ENCODE data around the gene ZNF277. TPM values are rescaled to one million over a fixed set of nuclear protein-coding genes. Genes with fewer than 3 reads are reported as not detected.

ZNF277 gene
- total RNA-seq, 2 experiments from 2014 or later: 14.8 to 15.6 TPM

- ATAC-seq (no peak), DNase-seq (no peak)
- H3K9me3 Mint-ChIP-seq (ENCODE audit: insufficient read depth): no peaks in the 10 kb centered on the region
- H3K36me3 Mint-ChIP-seq (ENCODE audit: low read depth): no peaks in the 10 kb centered on the region
- no peaks in the 10 kb centered on the region for H3K4me1 Mint-ChIP-seq (ENCODE audit: low read depth)
- peaks cover 28% of the 10 kb centered on the region for H3K27me3 Mint-ChIP-seq (ENCODE audit: low read depth)
- H3K27ac Mint-ChIP-seq: no peak overlapping the region
- ChIA-PET CTCF (no interaction called here), POLR2A (no interaction called here)
- H3K4me3 Mint-ChIP-seq: no peak overlapping the region
These were observed 16.8 kb upstream of the ZNF277 start for GRCh38 chr7:112189691-112190090.

GRCh38 chr7:112190120-112190519 lies 16.4 kb upstream of the ZNF277 start:
- no peak for DNase-seq
- no peaks in the 10 kb centered on the region for H3K36me3 Mint-ChIP-seq (ENCODE audit: low read depth)
- H3K4me1 Mint-ChIP-seq (ENCODE audit: low read depth): no peaks in the 10 kb centered on the region
- H3K9me3 Mint-ChIP-seq (ENCODE audit: insufficient read depth): no peaks in the 10 kb centered on the region
- no peak for ATAC-seq
- H3K27ac Mint-ChIP-seq: no peak overlapping the region
- ChIA-PET POLR2A (no interaction called here), CTCF (no interaction called here)
- peaks cover 28% of the 10 kb centered on the region for H3K27me3 Mint-ChIP-seq (ENCODE audit: low read depth)
- H3K4me3 Mint-ChIP-seq: no peak overlapping the region

GRCh38 chr7:112192236-112193154 lies 14.0 kb upstream of the ZNF277 start:
- DNase-seq (no peak), ATAC-seq (no peak)
- no peaks in the 10 kb centered on the region for H3K4me1 Mint-ChIP-seq (ENCODE audit: low read depth)
- no peak overlapping the region for H3K4me3 Mint-ChIP-seq
- peaks cover 26% of the 10 kb centered on the region for H3K27me3 Mint-ChIP-seq (ENCODE audit: low read depth)
- no peaks in the 10 kb centered on the region for H3K9me3 Mint-ChIP-seq (ENCODE audit: insufficient read depth)
- no peaks in the 10 kb centered on the region for H3K36me3 Mint-ChIP-seq (ENCODE audit: low read depth)
- H3K27ac Mint-ChIP-seq: no peak overlapping the region
- ChIA-PET POLR2A (no interaction called here), CTCF (no interaction called here)

- Mint-ChIP-seq H3K27me3 (ENCODE audit: low read depth) (peaks cover 26% of the 10 kb centered on the region), H3K36me3 (ENCODE audit: low read depth) (no peaks in the 10 kb centered on the region), H3K4me3 (no peak overlapping the region)
These were observed 12.5 kb upstream of the ZNF277 start for GRCh38 chr7:112193915-112194502.

GRCh38 chr7:112195717-112196116 lies 10.8 kb upstream of the ZNF277 start:
- DNase-seq (no peak), ATAC-seq (no peak)
- no peaks in the 10 kb centered on the region for H3K9me3 Mint-ChIP-seq (ENCODE audit: insufficient read depth)
- no peaks in the 10 kb centered on the region for H3K4me1 Mint-ChIP-seq (ENCODE audit: low read depth)
- H3K36me3 Mint-ChIP-seq (ENCODE audit: low read depth): no peaks in the 10 kb centered on the region
- POLR2A ChIA-PET: no interaction called here
- peaks cover 30% of the 10 kb centered on the region for H3K27me3 Mint-ChIP-seq (ENCODE audit: low read depth)
- H3K4me3 Mint-ChIP-seq: no peak overlapping the region
- CTCF ChIA-PET: no interaction called here
- H3K27ac Mint-ChIP-seq: no peak overlapping the region

More at GRCh38 chr7:112193915-112194502, 12.5 kb upstream of the ZNF277 start:
- Mint-ChIP-seq H3K9me3 (ENCODE audit: insufficient read depth) (no peaks in the 10 kb centered on the region), H3K27ac (no peak overlapping the region), H3K4me1 (ENCODE audit: low read depth) (no peaks in the 10 kb centered on the region)
- ATAC-seq: no peak
- ChIA-PET POLR2A (no interaction called here), CTCF (no interaction called here)
- DNase-seq: no peak

GRCh38 chr7:112197322-112197721 lies 9.2 kb upstream of the ZNF277 start:
- ChIA-PET POLR2A (no interaction called here), CTCF (no interaction called here)
- no peak overlapping the region for H3K4me3 Mint-ChIP-seq
- H3K36me3 Mint-ChIP-seq (ENCODE audit: low read depth): no peaks in the 10 kb centered on the region
- H3K27ac Mint-ChIP-seq: no peak overlapping the region
- DNase-seq (no peak), ATAC-seq (no peak)
- no peaks in the 10 kb centered on the region for H3K4me1 Mint-ChIP-seq (ENCODE audit: low read depth)
- H3K27me3 Mint-ChIP-seq (ENCODE audit: low read depth): peaks cover 38% of the 10 kb centered on the region
- no peaks in the 10 kb centered on the region for H3K9me3 Mint-ChIP-seq (ENCODE audit: insufficient read depth)

- Mint-ChIP-seq H3K36me3 (ENCODE audit: low read depth) (no peaks in the 10 kb centered on the region), H3K9me3 (ENCODE audit: insufficient read depth) (no peaks in the 10 kb centered on the region), H3K27me3 (ENCODE audit: low read depth) (peaks cover 41% of the 10 kb centered on the region), H3K27ac (no peak overlapping the region), H3K4me1 (ENCODE audit: low read depth) (peaks cover 7% of the 10 kb centered on the region), H3K4me3 (no peak overlapping the region)
- ChIA-PET CTCF (no interaction called here), POLR2A (no interaction called here)
- no peak for DNase-seq
- ATAC-seq: no peak
These were observed 7.3 kb upstream of the ZNF277 start for GRCh38 chr7:112199035-112199655.

GRCh38 chr7:112199672-112200071 lies 6.8 kb upstream of the ZNF277 start:
- ATAC-seq (no peak), DNase-seq (no peak)
- ChIA-PET POLR2A (no interaction called here), CTCF (no interaction called here)
- Mint-ChIP-seq H3K27me3 (ENCODE audit: low read depth) (peaks cover 46% of the 10 kb centered on the region), H3K9me3 (ENCODE audit: insufficient read depth) (no peaks in the 10 kb centered on the region), H3K4me3 (no peak overlapping the region), H3K27ac (no peak overlapping the region), H3K4me1 (ENCODE audit: low read depth) (peaks cover 12% of the 10 kb centered on the region), H3K36me3 (ENCODE audit: low read depth) (no peaks in the 10 kb centered on the region)

- H3K27ac Mint-ChIP-seq: no peak overlapping the region
- DNase-seq: no peak
- H3K4me1 Mint-ChIP-seq (ENCODE audit: low read depth): peaks cover 20% of the 10 kb centered on the region
- no peak overlapping the region for H3K4me3 Mint-ChIP-seq
- no peak for ATAC-seq
- H3K36me3 Mint-ChIP-seq (ENCODE audit: low read depth): no peaks in the 10 kb centered on the region
- H3K27me3 Mint-ChIP-seq (ENCODE audit: low read depth): peaks cover 54% of the 10 kb centered on the region
- ChIA-PET CTCF (no interaction called here), POLR2A (no interaction called here)
- H3K9me3 Mint-ChIP-seq (ENCODE audit: insufficient read depth): no peaks in the 10 kb centered on the region
These were observed 5.1 kb upstream of the ZNF277 start for GRCh38 chr7:112201411-112201810.

- H3K27me3 Mint-ChIP-seq (ENCODE audit: low read depth): peaks cover 53% of the 10 kb centered on the region
These were observed 4.7 kb upstream of the ZNF277 start for GRCh38 chr7:112201839-112202238.

GRCh38 chr7:112202816-112203215 lies 3.7 kb upstream of the ZNF277 start:
- CTCF ChIA-PET: interaction anchor here (0.6 kb wide), 1 partner anchor 340 kb away, joined by 3 read pairs; no protein-coding TSS in a partner anchor

More at GRCh38 chr7:112201839-112202238, 4.7 kb upstream of the ZNF277 start:
- Mint-ChIP-seq H3K9me3 (ENCODE audit: insufficient read depth) (no peaks in the 10 kb centered on the region), H3K36me3 (ENCODE audit: low read depth) (peaks cover 3% of the 10 kb centered on the region), H3K4me1 (ENCODE audit: low read depth) (peaks cover 20% of the 10 kb centered on the region), H3K4me3 (no peak overlapping the region), H3K27ac (no peak overlapping the region)
- ATAC-seq (no peak), DNase-seq (no peak)
- ChIA-PET CTCF (no interaction called here), POLR2A (no interaction called here)

GRCh38 chr7:112203365-112203739 lies 3.1 kb upstream of the ZNF277 start:
- Mint-ChIP-seq H3K27me3 (ENCODE audit: low read depth) (peaks cover 48% of the 10 kb centered on the region), H3K4me1 (ENCODE audit: low read depth) (peaks cover 28% of the 10 kb centered on the region), H3K9me3 (ENCODE audit: insufficient read depth) (no peaks in the 10 kb centered on the region), H3K36me3 (ENCODE audit: low read depth) (peaks cover 3% of the 10 kb centered on the region), H3K4me3 (no peak overlapping the region), H3K27ac (no peak overlapping the region)
- CTCF ChIA-PET: no interaction called here
- ATAC-seq (no peak), DNase-seq (no peak)
- POLR2A ChIA-PET: no interaction called here

More at GRCh38 chr7:112202816-112203215, 3.7 kb upstream of the ZNF277 start:
- POLR2A ChIA-PET: no interaction called here
- DNase-seq (no peak), ATAC-seq (no peak)
- Mint-ChIP-seq H3K27ac (no peak overlapping the region), H3K9me3 (ENCODE audit: insufficient read depth) (no peaks in the 10 kb centered on the region), H3K36me3 (ENCODE audit: low read depth) (peaks cover 3% of the 10 kb centered on the region), H3K27me3 (ENCODE audit: low read depth) (peaks cover 52% of the 10 kb centered on the region), H3K4me3 (no peak overlapping the region), H3K4me1 (ENCODE audit: low read depth) (peaks cover 27% of the 10 kb centered on the region)

Data from activated CD8-positive, alpha-beta T cell treated with anti-CD3 and anti-CD28 coated beads, Interleukin-2, amount 10 ng/mL, durations not matched to agents 7 days and 5 days (primary cell).